ENCODE results near the gene GABRD. TPM values are rescaled to one million over a fixed set of nuclear protein-coding genes. Genes with fewer than 3 reads are reported as not detected.

GABRD gene
- total and polyA plus RNA-seq, 2 donors (not counting 3 experiments of a cell fraction or from before 2014, with no cell fraction given), result not detected

DNA sequence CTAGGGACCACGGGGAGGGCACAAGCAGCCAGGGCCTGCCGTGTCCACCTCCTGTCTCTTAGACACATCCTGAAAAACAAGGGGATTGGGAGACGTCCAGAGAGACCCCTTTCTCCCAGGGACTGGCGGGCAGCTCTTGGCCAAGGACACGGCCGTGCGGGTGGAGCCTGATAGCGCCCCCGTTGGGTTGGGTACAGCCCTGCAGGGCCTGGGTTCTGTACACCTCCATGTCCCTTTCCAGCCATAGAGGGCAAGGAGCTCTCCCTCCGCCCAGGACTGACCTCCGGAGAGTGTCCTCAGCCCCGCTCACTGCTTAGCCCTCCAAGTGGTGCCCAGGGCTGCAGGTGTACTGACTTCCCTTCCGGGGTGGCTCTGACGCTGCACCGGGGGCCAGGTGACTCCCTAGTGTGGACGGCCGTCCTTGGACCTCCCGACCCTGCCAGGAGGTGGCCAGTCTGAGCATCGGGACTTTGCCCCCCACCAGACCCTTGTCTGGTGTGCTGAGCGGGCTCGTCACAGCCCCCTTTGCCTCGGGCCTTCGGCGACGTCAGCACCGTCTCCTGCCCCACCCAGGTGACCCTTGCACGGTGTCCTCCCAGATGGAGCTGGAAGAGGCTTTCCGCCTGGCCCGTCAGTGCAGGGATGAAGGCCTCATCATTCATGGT is 36.9 kb downstream of the GABRD start:
- Histone ChIP-seq H3K4me1 (ENCODE audit: control insufficient read depth, extremely low read depth, insufficient read depth, low read length) (no peaks in the 10 kb centered on the region), H3K4me3 (replicated peaks in 1 of 3; ENCODE audit: insufficient read depth in 1 of 3, low read depth in 1 of 3, low read length in 3 of 3) (no peak overlapping the region), H3K36me3 (ENCODE audit: control insufficient read depth in 2 of 2, extremely low read depth in 1 of 2, insufficient read depth in 2 of 2, low read length in 2 of 2) (no peaks in the 10 kb centered on the region), H3K79me2 (ENCODE audit: control insufficient read depth, insufficient read depth, low read length) (no peaks in the 10 kb centered on the region), H3K9ac (replicated peaks; ENCODE audit: extremely low read depth, insufficient read depth, low read length) (no peak overlapping the region), H2AFZ (ENCODE audit: low read depth, low read length) (no peak overlapping the region), H3K4me2 (ENCODE audit: insufficient read depth, low read length) (no peak overlapping the region), H3K9me3 (replicated peaks; ENCODE audit: control insufficient read depth, insufficient read depth, low read length) (no peaks in the 10 kb centered on the region), H3K27me3 (ENCODE audit: control insufficient read depth in 2 of 2, insufficient read depth in 2 of 2, low read length in 2 of 2) (peaks cover 9 to 10% of the 10 kb centered on the region in 2 experiments), H4K20me1 (replicated peaks; ENCODE audit: control insufficient read depth, extremely low read depth, insufficient read depth, low read length) (no peaks in the 10 kb centered on the region), H3K27ac (ENCODE audit: insufficient read depth, low read depth, low read length) (no peak overlapping the region), H3K9me1 (replicated peaks; ENCODE audit: control insufficient read depth, extremely low read depth, insufficient read depth, low read length) (no peaks in the 10 kb centered on the region)
- dilution Hi-C loops (cut with MboI; ENCODE audit: extremely low pct_ligation_motif_present, low sequenced_read_pairs) (no loop called here), intact Hi-C loops (cut with micrococcal nuclease) (no loop called here)
- CTCF ChIA-PET, result interaction anchor here (1.2 kb wide), 1 partner anchor 12 kb away, joined by 5 read pairs; no protein-coding TSS in a partner anchor
- DNase-seq (ENCODE audit: low read depth, low spot score) (no peak), FAIRE-seq (no peak)
- POLR2A ChIA-PET, result no interaction called here
- TF ChIP-seq MYC (IDR thresholded peaks at IDR 0.05; ENCODE audit: low read depth, low read length) (no peak), GATA2 (IDR thresholded peaks at IDR 0.05; ENCODE audit: insufficient read depth, insufficient read length, low read depth, low read length) (no peak), POLR2AphosphoS5 (IDR thresholded peaks at IDR 0.05; ENCODE audit: insufficient read depth, low read depth, low read length) (no peak), MAX (IDR thresholded peaks at IDR 0.05; ENCODE audit: insufficient read depth, insufficient read length) (no peak)
- TF ChIP-seq, protein P1, sequence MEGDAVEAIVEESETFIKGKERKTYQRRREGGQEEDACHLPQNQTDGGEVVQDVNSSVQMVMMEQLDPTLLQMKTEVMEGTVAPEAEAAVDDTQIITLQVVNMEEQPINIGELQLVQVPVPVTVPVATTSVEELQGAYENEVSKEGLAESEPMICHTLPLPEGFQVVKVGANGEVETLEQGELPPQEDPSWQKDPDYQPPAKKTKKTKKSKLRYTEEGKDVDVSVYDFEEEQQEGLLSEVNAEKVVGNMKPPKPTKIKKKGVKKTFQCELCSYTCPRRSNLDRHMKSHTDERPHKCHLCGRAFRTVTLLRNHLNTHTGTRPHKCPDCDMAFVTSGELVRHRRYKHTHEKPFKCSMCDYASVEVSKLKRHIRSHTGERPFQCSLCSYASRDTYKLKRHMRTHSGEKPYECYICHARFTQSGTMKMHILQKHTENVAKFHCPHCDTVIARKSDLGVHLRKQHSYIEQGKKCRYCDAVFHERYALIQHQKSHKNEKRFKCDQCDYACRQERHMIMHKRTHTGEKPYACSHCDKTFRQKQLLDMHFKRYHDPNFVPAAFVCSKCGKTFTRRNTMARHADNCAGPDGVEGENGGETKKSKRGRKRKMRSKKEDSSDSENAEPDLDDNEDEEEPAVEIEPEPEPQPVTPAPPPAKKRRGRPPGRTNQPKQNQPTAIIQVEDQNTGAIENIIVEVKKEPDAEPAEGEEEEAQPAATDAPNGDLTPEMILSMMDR (IDR thresholded peaks at IDR 0.05; ENCODE audit: extremely low read depth in 1 of 2, insufficient read depth in 1 of 2, low read depth in 1 of 2, low read length in 2 of 2), result no peak
- BruUV-seq (replicated peaks), result no TSS peak

Measured in endothelial cell of umbilical vein (primary cell).